ENCODE measurements around the gene SYNPO2L.
"Not testable (repeated sequence)": the region's sequence is repeated elsewhere in the genome, so short reads cannot be mapped to it uniquely, and the experiment has no call there.

SYNPO2L gene

GRCh38 chr10:73655990-73656298, at the start of gene SYNPO2L:
SYNPO2L (minus strand) TSS chr10:73656029; CDS start chr10:73655922, 107 bp downstream.
- DNase-seq (ENCODE audit: low read depth in 2 of 2, low spot score in 1 of 2) = no peak

GRCh38 chr10:73703924-73704323, 48.1 kb upstream of the SYNPO2L start:
- not testable (repeated sequence) for DNase-seq (ENCODE audit: low read depth in 2 of 2, low spot score in 1 of 2)

- not testable (repeated sequence) for DNase-seq (ENCODE audit: low read depth in 2 of 2, low spot score in 1 of 2)
These were observed 43.0 kb upstream of the SYNPO2L start for GRCh38 chr10:73698819-73699218.

GRCh38 chr10:73697675-73698159, 41.9 kb upstream of the SYNPO2L start, which contains the start of gene AGAP5:
AGAP5 (minus strand) TSS chr10:73698109; CDS start chr10:73697755, 354 bp downstream.
- DNase-seq (ENCODE audit: low read depth in 2 of 2, low spot score in 1 of 2) = not testable (repeated sequence)

GRCh38 chr10:73695302-73695701, 39.5 kb upstream of the SYNPO2L start:
- not testable (repeated sequence) for DNase-seq (ENCODE audit: low read depth in 2 of 2, low spot score in 1 of 2)

GRCh38 chr10:73690755-73691154, 34.9 kb upstream of the SYNPO2L start:
- DNase-seq (ENCODE audit: low read depth in 2 of 2, low spot score in 1 of 2) = not testable (repeated sequence)

- not testable (repeated sequence) for DNase-seq (ENCODE audit: low read depth in 2 of 2, low spot score in 1 of 2)
These were observed 33.8 kb upstream of the SYNPO2L start for GRCh38 chr10:73689596-73689995.

GRCh38 chr10:73687641-73688040, 31.8 kb upstream of the SYNPO2L start:
- not testable (repeated sequence) for DNase-seq (ENCODE audit: low read depth in 2 of 2, low spot score in 1 of 2)

- not testable (repeated sequence) for DNase-seq (ENCODE audit: low read depth in 2 of 2, low spot score in 1 of 2)
These were observed 18.7 kb upstream of the SYNPO2L start for GRCh38 chr10:73674546-73674945.

GRCh38 chr10:73668378-73668777, 12.5 kb upstream of the SYNPO2L start:
- DNase-seq (ENCODE audit: low read depth in 2 of 2, low spot score in 1 of 2) = not testable (repeated sequence)

GRCh38 chr10:73666153-73666809, 10.5 kb upstream of the SYNPO2L start:
- DNase-seq (ENCODE audit: low read depth in 2 of 2, low spot score in 1 of 2) = not testable (repeated sequence)

GRCh38 chr10:73665581-73665980, 9.8 kb upstream of the SYNPO2L start:
- DNase-seq (ENCODE audit: low read depth in 2 of 2, low spot score in 1 of 2) = not testable (repeated sequence)

- DNase-seq (ENCODE audit: low read depth in 2 of 2, low spot score in 1 of 2) = not testable (repeated sequence)
These were observed 8.6 kb upstream of the SYNPO2L start for GRCh38 chr10:73664156-73665040.

GRCh38 chr10:73663621-73664020, 7.8 kb upstream of the SYNPO2L start:
- DNase-seq (ENCODE audit: low read depth in 2 of 2, low spot score in 1 of 2) = not testable (repeated sequence)

GRCh38 chr10:73662705-73663104, 6.9 kb upstream of the SYNPO2L start:
- not testable (repeated sequence) for DNase-seq (ENCODE audit: low read depth in 2 of 2, low spot score in 1 of 2)

- DNase-seq (ENCODE audit: low read depth in 2 of 2, low spot score in 1 of 2) = no peak
These were observed 406 bp downstream of the SYNPO2L start for GRCh38 chr10:73655257-73655989.

GRCh38 chr10:73653701-73654100, 2.1 kb downstream of the SYNPO2L start:
- DNase-seq (ENCODE audit: low read depth in 2 of 2, low spot score in 1 of 2) = no peak

- DNase-seq (ENCODE audit: low read depth in 2 of 2, low spot score in 1 of 2) = no peak
These were observed 2.6 kb downstream of the SYNPO2L start for GRCh38 chr10:73653195-73653594.

GRCh38 chr10:73650537-73651331, 5.1 kb downstream of the SYNPO2L start:
- no peak for DNase-seq (ENCODE audit: low read depth in 2 of 2, low spot score in 1 of 2)

GRCh38 chr10:73649876-73650536, 5.8 kb downstream of the SYNPO2L start:
- DNase-seq (ENCODE audit: low read depth in 2 of 2, low spot score in 1 of 2) = no peak
